A549 (cell line): ENCODE data around the gene PRKCG. TPM values are rescaled to one million over a fixed set of nuclear protein-coding genes. Genes with fewer than 3 reads are reported as not detected.

Source experiments
- BCL3 ChIP-seq: fragments of >200 bp; sonication (Bioruptor Twin); formaldehyde crosslinking; IDR thresholded peaks from 3 replicates; pipeline ENCODE4 v1.6.1; 2016
- BHLHE40 ChIP-seq: IDR thresholded peaks from 2 replicates; pipeline ENCODE4 v1.6.1; 2012; ENCODE audit warnings: low read depth, low read length, inconsistent platforms
- CBX2 ChIP-seq: fragments of 200-600 bp; sonication (generic); IDR thresholded peaks from 2 replicates; pipeline ENCODE4 v1.6.1; 2016; ENCODE audit warnings: low read depth, mild to moderate bottlenecking, borderline replicate concordance
- CHD2 ChIP-seq: fragments of 150-350 bp; IDR thresholded peaks from 2 replicates; pipeline ENCODE4 v1.6.1; 2014; ENCODE audit warnings: low read length; ENCODE audit not compliant: partially characterized antibody
- CTCF ChIP-seq: fragments of >200 bp; sonication (Bioruptor Twin); formaldehyde crosslinking; IDR thresholded peaks from 3 replicates; pipeline ENCODE4 v1.5.1; 2016
- EHMT2 ChIP-seq: fragments of 200-600 bp; sonication (generic); IDR thresholded peaks from 2 replicates; pipeline ENCODE4 v1.6.1; 2016; ENCODE audit warnings: antibody characterized with exemption, low read depth, mild to moderate bottlenecking, moderate library complexity
- EP300 ChIP-seq, 2 experiments: fragments of >200 bp; sonication (Bioruptor Twin); formaldehyde crosslinking; IDR thresholded peaks; 2 replicates in 1 of 2; 3 replicates in 1 of 2; pipeline ENCODE4 v1.6.1; 2016 to 2017
- FOSB ChIP-seq: fragments of 250-450 bp; sonication (Bioruptor Pico); IDR thresholded peaks from 2 replicates; pipeline ENCODE4 v1.5.0; 2020; ENCODE audit warnings: mild to moderate bottlenecking, moderate library complexity
- GATA3 ChIP-seq: IDR thresholded peaks from 2 replicates; pipeline ENCODE4 v1.6.1; 2012; ENCODE audit warnings: borderline replicate concordance
- HOXB5 ChIP-seq: fragments of 250-450 bp; sonication (Bioruptor Pico); IDR thresholded peaks from 2 replicates; pipeline ENCODE4 v1.5.0; 2020; ENCODE audit warnings: mild to moderate bottlenecking, moderate library complexity
- JUN ChIP-seq, 2 experiments: fragments of >200 bp; sonication (Bioruptor Twin); formaldehyde crosslinking; IDR thresholded peaks; 2 replicates in 1 of 2; 3 replicates in 1 of 2; pipeline ENCODE4 v1.6.1; 2016 to 2017
- MAZ ChIP-seq: fragments of 150-350 bp; IDR thresholded peaks from 2 replicates; pipeline ENCODE4 v1.6.1; 2014; ENCODE audit warnings: antibody characterized with exemption, low read depth, low read length, borderline replicate concordance
- NPAS2 ChIP-seq: fragments of 250-450 bp; sonication (Bioruptor Pico); IDR thresholded peaks from 2 replicates; pipeline ENCODE4 v1.8.0; 2022; ENCODE audit warnings: mild to moderate bottlenecking, moderate library complexity, borderline replicate concordance
- NR3C1 ChIP-seq: fragments of >200 bp; sonication (Bioruptor Twin); formaldehyde crosslinking; IDR thresholded peaks from 3 replicates; pipeline ENCODE4 v1.6.1; 2017
- PHF8 ChIP-seq: fragments of 200-600 bp; sonication (generic); IDR thresholded peaks from 2 replicates; pipeline ENCODE4 v1.6.1; 2016; ENCODE audit warnings: low read depth, mild to moderate bottlenecking, antibody characterized with exemption, moderate library complexity, borderline replicate concordance
- POLR2A ChIP-seq: IDR thresholded peaks from 2 replicates; pipeline ENCODE4 v1.6.1; 2012; ENCODE audit warnings: mild to moderate bottlenecking, low read length
- REST ChIP-seq: fragments of 200-600 bp; sonication (generic); IDR thresholded peaks from 2 replicates; pipeline ENCODE4 v1.6.1; 2016; ENCODE audit warnings: antibody characterized with exemption, mild to moderate bottlenecking, moderate library complexity
- RFX5 ChIP-seq: fragments of 450-650 bp; IDR thresholded peaks from 2 replicates; pipeline ENCODE4 v1.7.1; 2014; ENCODE audit warnings: antibody characterized with exemption, mild to moderate bottlenecking, moderate library complexity
- RNF2 ChIP-seq: fragments of 200-600 bp; sonication (generic); IDR thresholded peaks from 2 replicates; pipeline ENCODE4 v1.6.1; 2016; ENCODE audit warnings: low read depth, mild to moderate bottlenecking, antibody characterized with exemption, moderate library complexity, borderline replicate concordance
- TFCP2L1 ChIP-seq: fragments of 250-450 bp; sonication (Bioruptor Pico); IDR thresholded peaks from 2 replicates; pipeline ENCODE4 v1.5.0; 2021; ENCODE audit warnings: mild to moderate bottlenecking
- TP53 ChIP-seq: fragments of 250-450 bp; sonication (Bioruptor Pico); IDR thresholded peaks from 2 replicates; pipeline ENCODE4 v1.5.0; 2021; ENCODE audit warnings: mild to moderate bottlenecking, moderate library complexity
- USF2 ChIP-seq: fragments of 450-650 bp; IDR thresholded peaks from 2 replicates; pipeline ENCODE4 v1.6.1; 2014; ENCODE audit warnings: antibody characterized with exemption
- ZC3H11A ChIP-seq: fragments of 450-650 bp; IDR thresholded peaks from 2 replicates; pipeline ENCODE4 v1.6.1; 2014; ENCODE audit warnings: antibody characterized with exemption, mild to moderate bottlenecking
- polyA plus RNA-seq, 4 experiments: library from polyadenylated mRNA; depleted of rRNA in 3 of 4; stranded (reverse); fragments of >200 nt; fragmentation: RNase III in 1 of 4; extraction: RNeasy Plus Mini Kit Qiagen cat#74134 plus additional on column Dnase treatment in 1 of 4; gene quantifications; 2 replicates in 3 of 4; 3 replicates in 1 of 4; pipeline ENCODE4 v1.2.3, GENCODE V29; 2011 to 2017

Gene PRKCG
- polyA plus RNA-seq, 2 of the 4 experiments (the other 2 are of a cell fraction): 0.61 to 0.81 TPM

GRCh38 chr19:53879140-53880081, 2.6 kb upstream of the PRKCG start (continued):
- TF ChIP-seq REST (no peak), CHD2 (peak; percentile 38), RFX5 (peak; percentile 62), TP53 (no peak; the same call in none of the 2 replicates), POLR2A (no peak), NPAS2 (CRISPR knock-in tag) (no peak), NR3C1 (no peak), ZC3H11A (no peak), CBX2 (no peak), PHF8 (no peak), RNF2 (no peak), USF2 (0 out of 2 replicates have a peak, but pooled peaks have one; percentile 11), BHLHE40 (no peak), TFCP2L1 (CRISPR knock-in tag) (peak; percentile 96), JUN (IDR thresholded peaks at IDR 0.05) (0 out of 5 replicates have a peak, but pooled peaks of 1 of the 2 experiments have one; percentile 7), EHMT2 (no peak), FOSB (CRISPR knock-in tag) (peak; percentile 71), EP300 (IDR thresholded peaks at IDR 0.05) (no peak), BCL3 (no peak), MAZ (0 out of 2 replicates have a peak, but pooled peaks have one; percentile 12), CTCF (no peak), HOXB5 (CRISPR knock-in tag) (0 out of 2 replicates have a peak, but pooled peaks have one; percentile 5), GATA3 (no peak)
